HG03469 (cell line): ENCODE data around the gene CDHR2.

ENCODE experiments used
- ATAC-seq: cut with Tn5 transposase; IDR thresholded peaks from one replicate; pipeline ENCODE4 v1.9.1; 2021; ENCODE audit warnings: mild to moderate bottlenecking, moderate library complexity, moderate number of reproducible peaks; ENCODE audit not compliant: unreplicated experiment

The CDHR2 gene

DNA sequence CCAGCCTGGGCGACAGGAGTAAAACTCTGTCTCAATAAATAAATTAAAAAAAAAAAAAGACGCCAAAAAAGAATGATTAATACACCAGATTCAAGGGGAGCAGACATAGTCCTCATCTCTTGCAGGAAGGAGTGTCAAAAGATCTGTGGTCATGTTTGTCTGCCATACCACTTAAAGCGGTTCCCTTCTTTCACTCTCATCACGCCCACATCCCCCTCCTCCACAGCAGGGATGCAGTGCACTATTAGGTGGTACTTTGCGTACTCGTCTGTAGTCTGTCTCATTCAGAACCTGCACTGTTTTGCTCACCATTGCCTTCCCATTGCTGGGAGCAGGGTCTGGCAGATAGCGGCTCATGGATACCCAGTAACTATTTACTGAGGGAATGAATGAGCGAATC, 11.2 kb downstream of the CDHR2 start:
- ATAC-seq, result no peak

- no peak for ATAC-seq
Observed at GRCh38 chr5:176561259-176561658, 12.1 kb downstream of the CDHR2 start.

GRCh38 chr5:176562189-176562588, 13.0 kb downstream of the CDHR2 start:
- ATAC-seq, result no peak

GRCh38 chr5:176564002-176564401, 14.9 kb downstream of the CDHR2 start:
- no peak for ATAC-seq

DNA sequence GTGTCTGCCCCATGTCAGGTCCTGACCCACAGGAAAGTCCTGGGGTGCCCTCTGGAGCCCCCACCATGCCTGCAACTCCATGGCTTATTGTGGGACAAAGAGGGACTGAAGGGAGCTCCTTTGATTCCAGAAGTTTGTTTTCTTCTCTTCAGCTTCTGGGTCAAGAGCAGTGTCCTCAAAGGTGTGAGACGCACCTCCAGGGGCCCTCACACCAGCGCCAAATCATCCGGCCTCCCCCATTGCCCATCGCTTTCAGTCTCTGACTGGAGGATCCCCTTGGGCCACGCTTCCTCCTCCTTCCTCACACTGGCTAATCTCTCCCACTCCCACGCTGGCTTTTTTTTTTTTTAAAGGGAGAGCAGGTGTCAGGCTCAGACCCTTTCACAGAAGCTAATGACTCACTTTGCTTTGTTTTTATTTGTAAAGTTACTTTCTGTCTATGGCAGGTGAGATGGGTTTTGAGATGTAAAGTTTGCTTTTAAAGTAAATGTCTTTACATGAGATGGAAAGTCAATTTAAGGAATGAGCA, 16.7 kb downstream of the CDHR2 start:
- ATAC-seq, result no peak

DNA sequence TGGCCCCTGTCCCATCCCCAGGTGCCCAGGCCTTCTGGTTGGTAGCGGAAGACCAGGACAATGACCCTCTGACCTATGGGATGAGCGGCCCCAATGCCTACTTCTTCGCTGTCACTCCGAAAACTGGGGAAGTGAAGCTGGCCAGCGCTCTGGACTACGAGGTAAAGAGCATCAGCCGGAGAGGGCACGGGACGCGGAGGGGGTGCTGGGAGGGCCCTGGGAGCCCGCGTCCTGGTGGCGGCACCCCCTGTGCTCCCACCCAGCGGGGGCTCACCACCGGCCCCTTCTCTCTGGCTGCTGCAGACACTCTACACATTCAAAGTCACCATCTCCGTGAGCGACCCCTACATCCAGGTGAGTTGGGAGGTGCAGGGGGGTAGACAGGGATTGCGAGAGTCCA, 19.5 kb downstream of the CDHR2 start:
- no peak for ATAC-seq

- no peak for ATAC-seq
Observed at GRCh38 chr5:176570044-176570443, 20.9 kb downstream of the CDHR2 start.

- ATAC-seq, result no peak
Observed at GRCh38 chr5:176573564-176574296, 24.6 kb downstream of the CDHR2 start.

- ATAC-seq, result no peak
Observed at GRCh38 chr5:176574297-176574591, 25.1 kb downstream of the CDHR2 start.

DNA sequence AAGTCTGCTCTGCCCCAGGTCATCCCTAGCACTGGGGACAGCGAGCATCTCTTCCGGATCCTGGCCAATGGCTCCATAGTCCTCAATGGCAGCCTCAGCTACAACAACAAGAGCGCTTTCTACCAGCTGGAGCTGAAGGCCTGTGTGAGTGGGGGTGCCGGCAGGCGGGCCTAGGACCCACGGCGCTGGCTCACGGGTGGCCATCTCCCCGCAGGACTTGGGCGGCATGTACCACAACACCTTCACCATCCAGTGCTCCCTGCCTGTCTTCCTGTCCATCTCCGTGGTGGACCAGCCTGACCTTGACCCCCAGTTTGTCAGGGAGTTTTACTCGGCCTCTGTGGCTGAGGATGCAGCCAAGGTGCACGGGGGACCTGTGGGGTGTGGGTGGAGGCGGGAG, 25.9 kb downstream of the CDHR2 start:
- ATAC-seq, result no peak

- no peak for ATAC-seq
Observed at GRCh38 chr5:176575488-176576422, 26.6 kb downstream of the CDHR2 start.

DNA sequence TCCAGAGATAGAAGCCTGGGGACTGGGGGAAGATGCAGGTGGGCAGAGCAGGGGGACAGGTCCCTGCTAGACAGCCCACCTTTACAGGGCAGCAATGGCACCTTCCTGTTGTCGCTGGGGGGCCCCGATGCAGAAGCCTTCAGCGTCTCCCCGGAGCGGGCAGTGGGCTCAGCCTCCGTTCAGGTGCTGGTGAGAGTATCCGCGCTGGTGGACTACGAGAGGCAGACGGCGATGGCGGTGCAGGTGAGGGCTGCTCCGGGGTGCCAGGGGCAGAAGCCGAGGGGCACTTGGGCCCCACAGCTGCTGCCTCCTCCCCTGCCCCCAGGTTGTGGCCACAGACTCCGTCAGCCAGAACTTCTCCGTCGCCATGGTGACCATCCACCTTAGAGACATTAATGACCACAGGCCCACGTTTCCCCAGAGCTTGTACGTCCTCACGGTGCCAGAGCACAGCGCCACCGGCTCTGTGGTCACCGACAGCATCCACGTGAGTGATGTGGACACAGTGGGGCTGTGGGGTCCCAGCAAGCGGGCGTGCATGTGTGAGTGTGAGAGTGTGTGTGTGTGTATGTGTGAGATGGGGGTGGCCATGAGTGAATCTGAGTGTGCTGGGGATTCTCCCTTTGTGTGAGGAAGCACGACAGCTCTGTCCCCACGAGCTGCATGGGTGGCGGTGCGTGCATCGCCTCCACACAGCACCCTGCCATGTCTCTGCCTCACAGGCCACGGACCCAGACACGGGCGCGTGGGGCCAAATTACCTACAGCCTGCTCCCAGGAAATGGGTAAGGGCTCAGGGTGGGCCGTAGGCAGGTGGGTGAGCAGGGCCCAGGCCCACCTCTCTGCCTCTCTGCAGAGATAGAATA, 28.4 kb downstream of the CDHR2 start:
- ATAC-seq, result no peak

DNA sequence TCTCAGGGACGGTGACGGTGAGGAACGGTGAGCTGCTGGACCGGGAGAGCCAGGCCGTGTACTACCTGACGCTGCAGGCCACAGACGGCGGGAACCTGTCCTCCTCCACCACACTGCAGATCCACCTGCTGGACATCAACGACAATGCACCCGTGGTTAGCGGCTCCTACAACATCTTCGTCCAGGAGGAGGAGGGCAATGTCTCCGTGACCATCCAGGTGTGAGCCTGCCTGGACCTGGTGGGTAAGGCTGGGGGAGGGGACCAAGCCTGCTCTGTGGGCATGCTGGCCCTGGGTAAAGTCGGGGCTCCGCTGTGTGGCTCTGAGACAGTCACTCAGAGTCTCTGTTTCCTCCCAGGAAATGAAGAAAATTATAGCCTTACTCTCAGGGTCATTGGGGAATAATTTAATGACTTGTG, 29.3 kb downstream of the CDHR2 start:
- ATAC-seq, result no peak

- no peak for ATAC-seq
Observed at GRCh38 chr5:176579323-176579722, 30.2 kb downstream of the CDHR2 start.

- no peak for ATAC-seq
Observed at GRCh38 chr5:176581361-176581760, 32.2 kb downstream of the CDHR2 start.

DNA sequence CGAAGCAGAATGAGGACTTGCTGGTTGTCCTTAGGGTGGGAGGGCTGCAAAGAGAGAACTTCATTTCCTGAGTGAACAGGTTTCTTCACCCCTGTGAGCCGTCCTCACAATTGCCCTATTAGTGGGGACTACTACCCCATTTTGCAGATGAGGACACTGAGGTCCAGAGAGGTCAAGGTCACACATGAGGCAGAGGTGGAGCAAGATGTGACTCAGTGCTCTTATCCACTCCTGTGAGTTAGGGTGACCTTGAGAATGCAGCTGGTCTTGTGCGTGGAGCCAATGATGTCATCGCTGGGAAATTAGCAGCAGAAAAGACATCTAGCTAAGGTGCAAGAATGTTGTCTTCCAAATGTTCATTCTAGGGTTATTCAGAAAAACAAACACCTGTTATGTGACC, 33.9 kb downstream of the CDHR2 start:
- ATAC-seq, result no peak

- no peak for ATAC-seq
Observed at GRCh38 chr5:176587398-176587797, 38.3 kb downstream of the CDHR2 start.

- no peak for ATAC-seq
Observed at GRCh38 chr5:176588297-176588696, 39.2 kb downstream of the CDHR2 start.

DNA sequence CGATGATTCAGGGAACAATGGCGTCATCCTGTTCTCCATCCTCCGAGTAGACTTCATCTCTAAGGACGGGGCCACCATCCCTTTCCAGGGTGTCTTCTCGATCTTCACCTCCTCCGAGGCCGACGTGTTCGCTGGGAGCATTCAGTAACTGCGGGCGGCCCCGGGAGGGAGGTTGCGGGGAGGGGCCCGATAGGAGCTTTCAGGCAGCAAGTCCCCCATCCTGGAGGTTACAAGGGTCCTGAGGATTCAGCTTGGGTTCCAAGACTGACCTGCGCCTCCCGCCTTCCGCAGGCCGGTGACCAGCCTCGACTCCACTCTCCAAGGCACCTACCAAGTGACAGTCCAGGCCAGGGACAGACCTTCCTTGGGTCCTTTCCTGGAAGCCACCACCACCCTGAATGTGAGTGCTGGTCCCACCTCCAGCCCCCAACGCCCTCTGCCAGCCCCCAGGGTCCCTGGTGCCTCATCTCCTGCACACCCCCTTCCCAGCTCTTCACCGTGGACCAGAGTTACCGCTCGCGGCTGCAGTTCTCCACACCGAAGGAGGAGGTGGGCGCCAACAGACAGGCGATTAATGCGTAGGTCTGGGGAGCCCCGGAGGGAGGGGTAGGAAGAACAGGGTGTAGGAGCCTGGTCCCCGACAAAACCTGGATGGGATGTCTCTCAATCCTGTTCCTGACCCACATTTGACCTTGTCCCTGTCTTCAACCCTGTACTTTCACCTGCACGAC, 40.1 kb downstream of the CDHR2 start:
- no peak for ATAC-seq

DNA sequence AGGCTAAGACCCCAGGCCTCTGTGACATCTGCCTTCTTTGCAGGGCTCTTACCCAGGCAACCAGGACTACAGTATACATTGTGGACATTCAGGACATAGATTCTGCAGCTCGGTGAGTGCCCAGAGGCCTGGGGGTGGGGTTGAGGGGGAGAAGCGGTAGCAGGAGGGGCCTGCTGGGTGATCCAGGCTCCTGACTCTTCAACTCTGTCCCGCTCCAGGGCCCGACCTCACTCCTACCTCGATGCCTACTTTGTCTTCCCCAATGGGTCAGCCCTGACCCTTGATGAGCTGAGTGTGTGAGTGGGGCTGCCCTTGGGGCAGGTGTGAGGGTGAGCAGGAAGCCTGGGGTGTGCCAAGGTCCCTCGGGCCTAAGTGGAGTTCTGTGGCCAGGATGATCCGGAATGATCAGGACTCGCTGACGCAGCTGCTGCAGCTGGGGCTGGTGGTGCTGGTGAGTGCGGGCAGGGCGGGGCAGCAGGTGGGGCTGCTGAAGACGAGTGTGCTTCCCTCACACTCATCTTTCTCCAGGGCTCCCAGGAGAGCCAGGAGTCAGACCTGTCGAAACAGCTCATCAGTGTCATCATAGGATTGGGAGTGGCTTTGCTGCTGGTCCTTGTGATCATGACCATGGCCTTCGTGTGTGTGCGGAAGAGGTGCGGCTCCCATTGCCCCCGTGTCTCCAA, 41.0 kb downstream of the CDHR2 start:
- no peak for ATAC-seq
